K562 (cell line): Measurements from ENCODE around the gene TYW1.
"Not testable (repeated sequence)": the region's sequence is repeated elsewhere in the genome, so short reads cannot be mapped to it uniquely, and the experiment has no call there.

Source experiments
- CTCF ChIP-seq, 3 experiments: IDR thresholded peaks in 2 of 3; conservative IDR thresholded peaks in 1 of 3; 2 replicates each; pipeline ENCODE4 v1.5.1; 2011 to 2012; ENCODE audit warnings: low read length in 3 of 3, mild to moderate bottlenecking in 3 of 3, control low read depth in 2 of 3, improper control_type of control experiment in 1 of 3, inconsistent platforms in 1 of 3, low read depth in 1 of 3, mixed read lengths in 1 of 3, moderate library complexity in 1 of 3; ENCODE audit not compliant: insufficient read depth in 2 of 3
- ELF1 ChIP-seq: fragments of 200-800 bp; sonication (Bioruptor generic); IDR thresholded peaks from 2 replicates; pipeline ENCODE4 v1.6.1; 2016; ENCODE audit warnings: missing genetic modification characterization, missing compliant biosample characterization
- ERF ChIP-seq: fragments of 450-650 bp; formaldehyde crosslinking; IDR thresholded peaks from 2 replicates; pipeline ENCODE4 v1.4.0; 2020; ENCODE audit warnings: mild to moderate bottlenecking, mixed read lengths
- FIP1L1 ChIP-seq: fragments of 200-400 bp; formaldehyde crosslinking; IDR thresholded peaks from 2 replicates; pipeline ENCODE4 v1.6.1; 2018; ENCODE audit warnings: mild to moderate bottlenecking, low read depth, low read length; ENCODE audit not compliant: poor library complexity, severe bottlenecking
- MLX ChIP-seq, 2 experiments: fragments of 450-650 bp in 1 of 2; sonication (generic) in 1 of 2; formaldehyde crosslinking; conservative IDR thresholded peaks; 2 replicates each; pipeline versions ENCODE4 v1.4.0 to v1.8.1; 2020 to 2022; ENCODE audit warnings: mild to moderate bottlenecking in 1 of 2, missing genetic modification reagents in 1 of 2
- POLR2AphosphoS2 ChIP-seq: IDR thresholded peaks from 2 replicates; pipeline ENCODE4 v1.6.1; 2012; ENCODE audit warnings: low read length, improper control_type of control experiment
- POLR2AphosphoS5 ChIP-seq: IDR thresholded peaks from 2 replicates; pipeline ENCODE4 v1.6.1; 2011; ENCODE audit warnings: mild to moderate bottlenecking, low read depth, low read length, moderate library complexity; ENCODE audit not compliant: control insufficient read depth, insufficient read depth
- TCF7L2 ChIP-seq: fragments of 150-350 bp; IDR thresholded peaks from 2 replicates; pipeline ENCODE4 v1.6.1; 2016; ENCODE audit warnings: low read depth, mild to moderate bottlenecking, low read length, moderate library complexity

GRCh38 chr7:67061321-67061720, 64.7 kb downstream of the TYW1 start:
- not testable (repeated sequence) for TF ChIP-seq POLR2AphosphoS2; TCF7L2; FIP1L1; POLR2AphosphoS5; CTCF (IDR thresholded peaks at IDR 0.05 in 2 of 3, conservative IDR thresholded peaks at IDR 0.05 in 1 of 3; ENCODE audit: insufficient read depth in 2 of 3, low read depth in 1 of 3, low read length in 3 of 3); ERF (CRISPR knock-in tag); MLX (CRISPR knock-in tag; conservative IDR thresholded peaks at IDR 0.05); ELF1 (tag)
